ENCODE measurements around the gene FOXS1. TPM values are rescaled to one million over a fixed set of nuclear protein-coding genes. Genes with fewer than 3 reads are reported as not detected.

The FOXS1 gene
- total and polyA plus RNA-seq, 10 of the 15 experiments (the other 5 are each of a cell fraction or from before 2014, with no cell fraction given), result not detected

DNA sequence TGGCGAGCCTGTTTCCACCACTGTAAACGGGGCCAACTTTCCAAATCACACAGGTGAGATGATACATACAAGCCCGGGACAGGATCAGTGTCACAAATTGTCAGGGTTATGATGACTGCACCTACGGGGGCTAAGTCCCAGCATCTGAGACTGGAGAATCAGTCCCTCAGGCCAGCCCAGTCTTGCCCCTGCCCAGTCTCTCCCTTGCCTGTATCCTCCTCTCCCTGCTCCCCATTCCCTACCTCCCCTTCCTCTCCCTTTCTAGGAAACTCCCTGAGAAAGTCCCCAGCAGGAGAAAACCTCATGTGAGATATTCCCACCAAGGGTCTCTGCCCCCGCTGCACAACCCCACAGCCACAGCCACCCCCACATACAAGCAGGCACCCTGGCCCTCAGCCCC lies 1.5 kb downstream of the FOXS1 start:
- in situ Hi-C loops (cut with MboI), result no loop called here
- CTCF ChIA-PET, result interaction anchor here (1.3 to 7.3 kb wide), 3 partner anchors 9 to 21 kb away, joined by 5 to 109 read pairs (median 10); partner anchors contain the start of gene MYLK2

More for the DNA sequence above, 1.5 kb downstream of the FOXS1 start:
- Histone ChIP-seq H2AFZ (ENCODE audit: control insufficient read depth, low read depth, low read length) (no peak overlapping the region), H3K27ac (ENCODE audit: control insufficient read depth, insufficient read depth) (no peak overlapping the region), H3K4me3 (no peak overlapping the region), H3K4me1 (ENCODE audit: control insufficient read depth, insufficient read depth, low read length) (peaks cover 5% of the 10 kb centered on the region; the same call in 1 of the 2 replicates), H3K4me2 (ENCODE audit: control insufficient read depth, insufficient read depth) (no peak overlapping the region), H4K20me1 (ENCODE audit: control insufficient read depth, insufficient read depth) (no peaks in the 10 kb centered on the region; the same call in 1 of the 2 replicates), H3K9me3 (replicated peaks; ENCODE audit: control insufficient read depth, insufficient read depth, low read length) (no peaks in the 10 kb centered on the region), H3K27me3 (replicated peaks in 1 of 2; ENCODE audit: control insufficient read depth in 2 of 2, insufficient read depth in 2 of 2, low read length in 1 of 2) (no peaks in the 10 kb centered on the region; a peak in 1 of 4 replicates), H3K79me2 (ENCODE audit: control insufficient read depth, insufficient read depth, low read length) (no peaks in the 10 kb centered on the region), H3K9ac (ENCODE audit: control insufficient read depth, insufficient read depth, low read length) (no peak overlapping the region), H3K36me3 (ENCODE audit: control insufficient read depth in 2 of 2, insufficient read depth in 2 of 2, low read length in 1 of 2) (no peaks in the 10 kb centered on the region)
- ATAC-seq (no peak), FAIRE-seq (no peak), DNase-seq (ENCODE audit: low read depth, low spot score) (no peak)
- ChIA-PET POLR2A (no interaction called here), SMC1A (ENCODE audit: uncharacterized antibody, unreplicated experiment) (no interaction called here), RAD21 (ENCODE audit: unreplicated experiment) (interaction anchor here (1.2 kb wide), 1 partner anchor 21 kb away, joined by 5 read pairs; no protein-coding TSS in a partner anchor)
- intact Hi-C loops (cut with micrococcal nuclease; ENCODE audit: unreplicated experiment), result no loop called here
- TF ChIP-seq MEF2A (IDR thresholded peaks at IDR 0.05; ENCODE audit: insufficient read depth, low read depth, low read length), result no peak
- TF ChIP-seq MEF2B (IDR thresholded peaks at IDR 0.05; ENCODE audit: partially characterized antibody, poor library complexity, severe bottlenecking), result no peak
- TF ChIP-seq NFIC (IDR thresholded peaks at IDR 0.05; ENCODE audit: low read depth, low read length), result no peak
- TF ChIP-seq SP1 (IDR thresholded peaks at IDR 0.05; ENCODE audit: low read depth, low read length), result no peak
- no peak for TF ChIP-seq CEBPZ (IDR thresholded peaks at IDR 0.05; ENCODE audit: low read depth, low read length)
- TF ChIP-seq CHD2 (IDR thresholded peaks at IDR 0.05; ENCODE audit: borderline replicate concordance, low read depth, low read length), result no peak
- no peak for TF ChIP-seq ZNF24 (IDR thresholded peaks at IDR 0.05)
- TF ChIP-seq KLF5 (IDR thresholded peaks at IDR 0.05; ENCODE audit: partially characterized antibody), result no peak
- TF ChIP-seq TCF7 (IDR thresholded peaks at IDR 0.05; ENCODE audit: borderline replicate concordance), result no peak
- TF ChIP-seq ZNF592 (IDR thresholded peaks at IDR 0.05), result no peak
- no peak for TF ChIP-seq ZBED1 (IDR thresholded peaks at IDR 0.05; ENCODE audit: borderline replicate concordance)
- no TSS peak for BruUV-seq (replicated peaks)
- WGBS (ENCODE audit: insufficient coverage, insufficient replicate concordance, low lambda C conversion rate, missing lambda C conversion rate), result 56% methylated on average over 5 of the region's 5 CpGs

Data from GM12878 (cell line).